Endometrial microvascular endothelial cells (primary cell): ENCODE results near the gene ZNF385A. TPM values are rescaled to one million over a fixed set of nuclear protein-coding genes. Genes with fewer than 3 reads are reported as not detected.

Source experiments
- in situ Hi-C: cut with HindIII; loops from 2 replicates; pipeline ENCODE4 v1.10.0; 2017; ENCODE audit warnings: low sequenced_read_pairs, low pct_unique_long_range_greater_than_20kb; ENCODE audit errors: inconsistent ontology term
- total RNA-seq: library from RNA; depleted of rRNA; stranded (reverse); fragments of >200 nt; gene quantifications from one replicate; pipeline ENCODE4 v1.2.3, GENCODE V29; 2015; ENCODE audit errors: inconsistent ontology term

ZNF385A gene
- total RNA-seq, 1 donor from 2014 or later = 0.65 TPM

DNA sequence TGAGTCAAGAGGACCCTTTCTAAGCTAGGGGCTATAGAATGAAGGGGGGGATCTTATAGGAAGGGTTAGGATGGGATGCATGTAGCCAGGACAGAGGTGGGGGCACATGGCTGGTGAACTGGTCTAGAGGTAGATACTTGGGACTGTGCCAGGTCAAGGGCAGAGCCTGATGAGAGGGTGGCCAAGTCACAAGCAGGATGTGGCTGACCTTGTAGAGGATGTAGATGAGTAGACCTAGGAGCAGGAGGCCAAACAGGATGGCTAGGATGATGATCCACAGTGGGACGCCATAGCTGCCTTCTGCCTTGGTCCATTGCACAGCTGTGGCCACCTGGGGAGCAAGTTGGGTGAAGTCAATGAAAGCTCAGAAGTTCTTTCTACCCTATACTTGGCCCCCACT lies 12.6 kb upstream of the ZNF385A start:
- in situ Hi-C loops = no loop called here

DNA sequence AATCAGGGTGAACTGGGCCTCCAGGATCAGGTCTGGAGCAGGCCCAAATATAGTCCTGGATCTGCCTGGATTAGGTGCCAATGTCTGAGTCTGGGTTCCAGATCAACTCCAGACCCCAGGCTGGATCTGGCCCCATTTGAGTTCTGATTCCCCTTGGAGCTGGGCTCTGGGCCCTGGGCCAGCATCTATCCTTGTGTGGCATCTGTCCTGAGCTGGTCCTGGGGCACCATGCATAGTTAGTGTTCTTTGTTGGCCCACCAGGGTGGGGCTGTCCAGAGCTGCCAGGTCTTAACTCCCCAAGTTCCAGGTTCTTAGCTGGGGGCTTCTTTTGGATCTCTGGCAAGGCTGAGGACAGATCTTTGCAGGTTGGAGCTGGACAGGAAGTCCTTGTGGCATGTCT lies 11.0 kb upstream of the ZNF385A start:
- in situ Hi-C loops = no loop called here

DNA sequence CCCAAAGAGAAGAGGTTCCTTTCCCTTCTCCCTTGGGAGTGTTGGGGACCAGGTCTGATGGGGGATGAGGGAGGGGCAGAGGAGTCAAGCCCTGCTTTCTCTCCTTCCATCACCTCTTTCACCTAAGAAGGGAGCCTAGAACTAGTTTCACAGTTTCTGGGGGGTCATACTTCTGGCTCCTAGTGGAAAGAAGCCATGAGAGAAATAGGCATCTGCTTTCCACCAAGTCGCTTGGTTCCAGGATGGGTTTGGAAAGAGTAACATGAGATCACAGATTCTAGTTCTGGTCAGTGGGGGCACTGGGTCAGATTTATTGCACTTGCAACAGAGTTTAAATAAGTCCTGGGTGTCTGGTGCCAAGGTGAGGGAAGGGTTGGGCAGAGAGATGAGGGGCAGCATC lies 10.5 kb upstream of the ZNF385A start:
- in situ Hi-C loops = no loop called here

DNA sequence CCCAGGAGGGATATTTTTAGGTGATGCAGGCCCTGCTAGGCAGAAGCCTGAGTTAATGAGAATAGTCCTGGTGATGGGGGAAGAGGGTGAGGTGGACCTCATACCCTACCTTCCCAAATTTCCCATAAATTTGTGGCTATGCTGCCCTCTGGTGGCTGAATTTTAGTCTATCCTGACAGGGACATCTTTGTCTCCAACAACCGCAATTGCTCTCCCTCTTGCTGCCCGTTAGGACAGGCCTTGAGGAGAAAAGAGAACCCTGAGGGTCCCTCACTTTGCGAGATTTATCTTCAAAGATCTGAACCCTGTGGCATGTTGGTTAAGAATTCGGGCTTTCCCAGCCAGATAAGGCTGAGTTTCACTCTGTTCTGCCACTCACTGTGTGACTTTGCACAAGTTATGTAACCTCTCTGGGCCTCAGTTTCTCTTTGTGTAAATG lies 9.8 kb upstream of the ZNF385A start:
- in situ Hi-C loops = no loop called here

DNA sequence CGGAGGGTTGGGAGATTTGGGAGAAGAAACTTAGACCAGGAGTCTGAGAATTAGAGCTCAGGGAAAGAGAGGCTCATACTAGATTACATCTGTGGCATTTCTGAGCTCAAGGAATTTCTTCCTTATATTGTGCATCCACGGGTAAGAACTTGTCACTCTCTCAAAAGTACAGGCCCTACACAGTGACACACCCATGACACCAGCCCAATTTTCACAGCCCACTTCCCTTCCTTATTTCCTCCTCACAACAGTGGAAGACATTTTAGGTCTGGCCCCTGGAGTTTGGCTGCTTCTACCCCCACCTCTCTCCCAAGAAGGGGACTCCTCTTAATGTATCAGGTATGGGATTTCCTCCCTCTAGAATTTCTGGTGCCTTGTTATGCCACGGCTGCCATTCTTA lies 9.2 kb upstream of the ZNF385A start:
- in situ Hi-C loops = no loop called here

DNA sequence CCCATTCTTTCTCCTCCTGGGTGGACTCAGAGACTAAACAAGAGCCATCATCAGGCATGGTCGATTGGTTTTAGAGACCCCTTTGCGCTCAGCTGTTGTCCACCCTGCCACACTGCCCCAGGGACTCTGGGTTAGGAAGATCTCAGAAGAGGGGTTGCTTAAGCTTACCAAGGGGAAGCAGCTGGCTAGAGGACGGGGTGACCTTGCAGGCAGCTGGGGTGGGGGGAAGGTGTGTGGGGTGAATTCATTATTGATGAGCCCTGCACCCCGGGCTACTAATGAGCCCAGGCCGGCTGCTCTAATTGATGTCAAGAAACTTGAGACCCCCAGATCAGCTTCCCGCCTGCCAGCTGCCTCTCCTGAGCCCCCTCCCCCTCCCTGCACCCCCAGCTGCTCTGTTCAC lies 8.7 kb upstream of the ZNF385A start:
- in situ Hi-C loops = no loop called here

DNA sequence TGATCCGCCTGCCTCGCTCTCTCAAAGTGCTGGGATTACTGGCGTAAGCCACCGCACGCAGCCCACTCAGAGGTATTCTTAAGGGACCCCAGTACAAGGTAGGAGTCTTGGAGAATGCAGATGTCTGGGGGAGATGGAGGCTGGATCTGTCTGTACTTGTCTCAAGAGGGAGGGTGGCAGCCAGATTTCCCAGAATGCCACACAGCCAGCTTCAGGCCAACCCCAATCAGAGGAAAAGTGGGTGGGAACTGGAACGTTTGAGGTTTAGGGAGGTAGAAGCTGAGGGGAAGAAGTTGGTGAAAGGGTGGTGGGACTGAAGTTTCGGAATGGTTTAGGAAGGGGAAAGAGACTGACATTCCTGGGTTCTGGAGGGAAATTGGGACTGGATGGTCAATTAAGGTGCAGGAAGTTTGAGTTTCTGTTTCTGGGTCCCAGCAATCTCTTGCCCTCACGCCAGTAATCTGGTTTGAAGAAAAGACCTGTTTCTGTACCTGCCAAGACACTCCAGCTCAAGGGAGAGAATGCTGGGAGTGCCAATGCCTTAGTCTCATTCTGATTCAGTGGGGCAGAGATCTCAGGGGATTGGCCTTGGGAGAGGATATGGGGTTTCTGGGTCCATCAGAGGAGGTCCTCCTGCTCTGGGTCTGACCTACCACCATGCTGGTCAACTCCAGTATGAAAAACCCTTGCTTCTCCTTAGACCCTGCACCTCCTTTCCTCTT lies 8.1 kb upstream of the ZNF385A start:
- in situ Hi-C loops = no loop called here

DNA sequence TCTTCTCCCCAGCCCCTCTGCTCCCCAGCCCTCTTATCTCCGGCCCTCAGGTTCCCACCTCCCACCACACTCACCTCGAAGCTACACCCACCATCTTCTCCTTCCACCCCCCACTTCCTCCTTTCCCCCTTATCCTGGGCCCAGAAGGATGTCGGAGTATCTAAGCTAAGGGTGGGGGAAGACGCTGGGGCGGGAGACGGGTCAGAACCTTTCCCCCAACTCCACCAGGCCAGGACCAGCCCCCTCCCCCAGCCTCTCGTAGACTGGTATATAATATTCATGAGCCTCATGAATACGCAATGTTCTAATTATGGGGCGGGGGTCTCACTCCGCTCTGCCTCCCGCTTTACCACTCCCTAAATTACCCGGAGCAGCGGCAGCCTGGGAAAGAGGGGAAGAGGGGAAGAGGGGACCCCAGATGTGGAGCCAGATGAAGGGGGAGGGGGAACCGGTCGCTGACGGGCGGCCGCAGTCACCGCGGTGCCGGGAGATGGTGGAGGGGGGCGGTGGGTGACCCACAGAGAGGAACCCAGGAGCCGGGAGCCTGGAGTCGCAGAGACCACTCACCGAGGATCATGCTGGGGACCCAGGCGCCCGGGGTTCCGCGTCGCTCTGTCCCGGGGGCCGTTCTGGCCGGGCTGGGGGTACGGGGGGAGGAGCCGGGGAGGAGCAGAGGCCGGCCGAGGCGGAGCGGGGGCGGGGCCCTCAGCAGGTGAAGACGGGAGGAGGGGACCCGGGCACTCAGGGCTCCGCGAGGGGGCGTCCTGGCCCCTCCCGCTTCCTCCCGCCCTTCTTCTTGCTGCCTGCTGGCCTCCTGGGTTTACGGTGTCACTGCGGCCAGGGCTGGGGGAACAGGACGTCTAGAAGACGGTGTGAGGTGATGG lies 6.4 kb upstream of the ZNF385A start:
- in situ Hi-C loops = no loop called here

DNA sequence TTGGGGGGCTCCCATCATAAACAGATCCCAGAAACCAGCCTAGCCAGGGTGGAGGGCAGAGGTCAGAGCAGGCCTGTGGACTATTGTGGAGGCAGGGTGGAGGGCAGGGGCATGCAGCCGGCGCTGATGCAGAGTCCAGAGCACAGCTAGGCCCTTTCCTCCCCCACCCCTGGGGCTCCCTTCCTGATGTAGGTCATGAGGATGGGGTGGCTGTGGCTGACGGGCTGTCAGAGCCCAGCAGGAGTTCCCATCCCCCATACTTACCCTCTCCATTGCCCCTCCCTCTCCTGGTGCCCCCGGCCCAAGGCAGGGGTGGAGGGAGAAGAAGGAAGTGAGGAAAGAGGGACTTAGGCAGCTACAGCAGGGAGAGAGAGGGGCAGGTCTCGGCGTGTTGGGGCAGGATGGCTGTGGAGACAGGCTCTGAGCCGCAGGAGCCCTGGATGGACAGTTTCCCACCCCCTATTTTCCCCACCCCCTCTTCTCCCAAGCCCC lies 5.7 kb upstream of the ZNF385A start:
- in situ Hi-C loops = no loop called here

DNA sequence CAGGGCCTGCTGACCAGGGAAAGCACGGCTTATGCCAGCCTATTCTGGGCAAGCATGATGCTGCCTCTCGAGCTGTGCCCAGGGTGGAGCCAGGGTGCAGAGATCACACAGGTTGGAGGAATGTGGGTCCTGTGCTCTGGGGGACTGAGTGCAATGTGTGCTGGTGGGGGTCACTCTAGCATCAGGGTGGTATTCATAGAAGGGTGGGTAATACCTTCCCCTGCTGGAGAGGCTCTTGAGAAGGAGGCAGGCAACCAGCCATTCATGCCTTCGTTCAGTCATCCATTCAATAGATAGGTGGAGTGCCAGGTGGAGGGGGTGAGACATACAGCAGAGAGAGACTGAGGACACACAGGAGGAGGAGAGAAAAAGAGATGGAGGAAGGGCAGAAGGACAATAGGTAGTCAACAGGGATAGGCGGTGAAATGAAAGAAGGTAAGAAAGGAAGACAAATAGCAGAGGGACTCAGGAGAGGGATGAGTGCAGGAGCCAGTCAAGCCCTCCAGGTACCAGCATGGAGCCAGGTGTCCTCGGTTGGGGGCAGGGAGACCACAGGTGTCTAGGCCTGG lies 5.2 kb upstream of the ZNF385A start:
- in situ Hi-C loops = no loop called here

DNA sequence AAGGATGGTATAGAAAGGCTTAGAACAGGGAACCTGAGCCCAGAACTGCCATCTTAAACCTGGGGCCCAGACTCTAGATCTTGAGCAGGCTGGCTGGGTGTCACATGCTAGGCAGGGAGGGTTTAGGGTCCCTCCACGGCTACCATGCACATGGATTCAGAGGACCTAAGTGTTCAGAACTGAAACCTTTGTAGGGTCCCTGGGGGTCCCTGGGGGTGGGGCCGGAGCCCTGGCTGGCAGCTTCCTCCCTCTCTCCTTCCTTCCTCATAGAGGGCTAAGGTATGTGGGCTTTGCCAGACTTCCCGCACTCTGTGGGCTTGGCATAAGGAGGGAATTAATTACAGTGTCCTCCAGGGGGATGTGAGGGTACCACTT lies 4.6 kb upstream of the ZNF385A start:
- in situ Hi-C loops = no loop called here

DNA sequence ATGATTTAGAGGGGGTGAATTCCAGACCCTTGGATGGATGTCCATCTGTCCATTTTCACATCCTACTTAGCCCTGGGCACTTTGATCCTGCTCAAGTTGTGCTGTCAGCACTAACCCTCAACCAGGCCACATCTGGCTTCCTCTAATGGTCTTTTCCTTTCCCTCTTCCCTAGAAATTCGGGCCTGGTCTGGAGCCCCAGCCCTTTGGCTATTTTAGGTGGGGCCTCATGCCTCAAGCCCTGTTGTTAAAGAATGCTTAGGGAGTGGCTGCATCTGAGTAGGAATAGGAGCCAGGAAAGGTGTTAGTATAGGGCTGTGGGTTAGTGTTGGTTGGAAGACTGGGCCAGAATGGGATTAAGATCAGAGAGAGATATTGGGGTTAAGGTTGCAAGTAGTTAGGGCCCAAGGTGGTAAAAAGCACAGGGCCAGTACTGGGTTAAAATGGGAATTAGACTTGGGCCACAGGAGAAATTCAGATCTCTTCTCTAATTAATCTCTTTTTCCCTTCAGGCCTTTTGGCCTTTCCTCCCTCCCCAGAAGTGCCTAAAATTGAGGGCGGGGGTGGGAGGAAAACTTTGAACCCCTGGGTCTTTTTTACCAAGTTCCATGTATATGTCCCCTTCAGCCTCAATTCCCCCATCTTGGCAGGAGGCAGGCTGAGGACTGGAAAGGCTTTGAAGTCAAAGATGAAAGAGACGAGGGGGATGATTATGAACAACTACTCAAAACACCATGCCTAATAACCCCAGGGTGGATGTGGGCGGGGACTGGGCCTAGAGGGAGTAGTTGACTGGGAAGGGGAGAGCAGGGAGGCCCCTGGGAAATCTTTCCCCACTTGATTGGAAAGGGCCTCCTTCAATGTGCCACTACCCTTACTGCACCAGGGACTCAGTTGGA lies 4.0 kb upstream of the ZNF385A start:
- in situ Hi-C loops = no loop called here

DNA sequence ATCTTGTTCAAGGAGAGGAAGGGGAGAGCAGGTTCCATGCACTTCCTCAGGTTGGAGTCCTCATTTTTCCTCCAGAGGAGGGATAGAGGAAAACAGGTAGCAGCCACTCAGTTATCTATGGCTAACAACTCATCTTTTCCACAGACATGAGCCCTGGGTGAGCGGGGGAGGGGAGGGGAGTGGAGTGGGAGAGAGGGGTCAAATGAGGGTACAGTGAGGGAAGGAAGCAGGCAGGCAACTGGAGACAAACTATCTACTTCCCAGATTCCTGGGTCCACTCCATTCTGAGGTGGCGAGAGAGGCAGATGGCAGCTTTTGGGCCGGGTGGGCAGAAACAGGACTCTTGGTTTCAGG lies 2.6 kb upstream of the ZNF385A start:
- in situ Hi-C loops = no loop called here

DNA sequence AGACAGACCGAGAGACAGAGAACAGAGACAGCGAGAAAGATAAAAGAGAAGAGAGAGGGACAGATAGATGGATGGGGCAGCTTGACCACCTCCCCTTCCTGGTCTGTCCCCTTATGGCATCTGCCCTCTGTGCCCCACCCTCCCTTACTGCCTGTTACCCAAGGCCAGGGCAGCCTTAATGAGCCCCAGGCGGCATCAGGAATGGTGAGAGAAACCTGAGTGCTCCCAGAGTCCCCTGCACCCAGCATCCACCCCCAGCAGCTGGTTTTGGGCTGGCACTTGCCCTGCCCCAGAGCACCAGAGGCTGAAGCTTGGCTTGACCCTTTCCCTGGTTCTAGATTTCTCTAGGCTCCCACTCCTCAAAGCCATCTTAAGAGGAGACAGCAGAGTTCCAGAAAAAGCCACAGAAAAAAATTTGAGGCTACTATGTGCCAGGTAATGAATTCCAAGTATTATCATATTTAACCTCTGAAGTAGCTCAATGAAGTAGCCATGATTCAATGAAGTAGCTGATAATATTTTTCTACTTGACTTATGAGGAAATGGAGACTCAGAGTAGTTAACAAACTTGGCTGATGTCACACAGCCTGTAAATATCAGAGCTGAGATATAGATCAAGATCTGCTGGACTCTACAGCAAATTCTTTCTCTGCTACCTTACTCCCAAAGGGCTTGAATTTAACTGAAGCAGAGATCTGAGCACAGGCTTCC lies 2.0 kb upstream of the ZNF385A start:
- in situ Hi-C loops = no loop called here

DNA sequence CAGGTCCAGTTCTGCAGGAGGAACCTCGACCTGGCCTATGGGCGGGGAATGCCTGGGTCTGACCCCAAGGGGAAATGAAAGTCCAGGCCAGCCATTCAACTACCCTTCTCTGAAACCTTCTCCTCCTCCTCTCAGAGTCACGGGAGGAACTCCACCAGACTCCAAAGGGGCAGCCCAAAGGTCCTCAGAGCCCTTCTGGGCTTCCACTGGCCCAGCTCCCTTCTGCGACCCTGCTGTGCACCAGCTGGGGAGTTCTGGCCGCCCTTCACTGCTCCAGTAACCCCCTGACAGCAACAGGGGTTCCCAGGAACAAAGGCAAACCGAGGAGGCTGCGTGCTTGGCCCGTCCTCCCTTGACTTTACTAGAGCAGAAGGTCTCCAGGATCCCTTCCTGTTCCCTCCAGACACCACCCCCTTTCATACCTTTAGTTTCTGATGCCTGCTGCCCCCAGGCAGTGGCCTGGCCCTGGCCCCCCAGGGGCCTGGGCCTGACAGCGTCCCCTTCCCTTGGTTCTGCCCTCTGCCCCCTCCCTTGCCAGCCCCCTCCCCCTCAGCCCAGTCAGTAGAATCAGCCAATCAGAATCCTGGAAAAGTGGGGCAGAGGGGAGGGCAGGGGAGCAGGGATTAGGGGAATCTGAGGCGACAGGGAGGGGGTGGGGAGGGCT lies 850 bp upstream of the ZNF385A start:
- in situ Hi-C loops = no loop called here

DNA sequence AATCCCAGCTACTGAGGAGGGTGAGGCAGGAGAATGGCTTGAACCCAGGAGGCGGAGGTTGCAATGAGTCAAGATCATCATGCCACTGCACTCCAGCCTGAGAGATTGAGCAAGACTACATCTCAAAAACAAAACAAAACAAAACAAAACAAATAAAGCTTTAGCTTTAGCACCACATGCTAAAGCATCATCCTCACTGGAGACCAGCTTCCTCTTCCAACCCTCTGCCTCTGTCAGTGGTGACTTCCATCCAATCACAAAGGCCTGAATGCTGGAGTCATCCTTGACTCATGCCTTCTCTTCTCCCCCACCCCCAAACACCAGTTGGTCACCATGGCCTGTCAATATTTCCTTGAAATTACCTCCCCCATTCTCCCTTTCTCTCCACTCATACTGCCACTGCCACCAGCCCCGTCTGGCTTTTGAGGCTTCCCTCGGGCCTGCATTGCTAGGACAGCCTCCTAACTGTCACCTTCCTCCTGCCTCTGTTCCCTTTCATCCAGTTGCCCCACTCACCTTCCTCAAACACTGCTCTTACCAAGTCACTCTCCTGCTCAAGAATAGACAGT lies 1.4 kb downstream of the ZNF385A start:
- in situ Hi-C loops = no loop called here

DNA sequence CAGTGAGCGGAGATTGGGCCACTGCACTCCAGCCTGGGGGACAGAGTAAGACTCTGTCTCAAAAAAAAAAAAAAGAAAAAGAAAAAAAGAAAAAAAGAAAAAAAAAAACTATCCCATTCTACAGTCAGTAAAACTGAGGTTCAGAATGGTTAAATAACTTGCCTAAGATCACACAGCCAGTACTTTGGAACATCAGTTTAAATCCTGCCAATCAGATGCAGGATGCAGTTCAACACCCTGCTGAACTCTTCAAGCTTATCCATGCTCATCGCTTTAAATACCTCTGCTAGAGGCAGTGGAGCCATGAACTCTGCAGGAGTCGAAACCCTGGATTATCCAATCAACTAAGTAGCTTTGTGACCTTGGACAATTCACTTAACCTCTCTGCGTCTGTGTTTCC lies 3.4 kb downstream of the ZNF385A start:
- in situ Hi-C loops = no loop called here
